DMS114 treated with DMSO at 0.1 percent for 48 hours (cell line): ENCODE results near the gene SPTBN1.
"Not testable (repeated sequence)": the region's sequence is repeated elsewhere in the genome, so short reads cannot be mapped to it uniquely, and the experiment has no call there.

Experiments used
- DNase-seq: peaks from one replicate; lab custom pipeline; 2025; ENCODE audit not compliant: unreplicated experiment; lab: John Stamatoyannopoulos, UW

The SPTBN1 gene

DNA sequence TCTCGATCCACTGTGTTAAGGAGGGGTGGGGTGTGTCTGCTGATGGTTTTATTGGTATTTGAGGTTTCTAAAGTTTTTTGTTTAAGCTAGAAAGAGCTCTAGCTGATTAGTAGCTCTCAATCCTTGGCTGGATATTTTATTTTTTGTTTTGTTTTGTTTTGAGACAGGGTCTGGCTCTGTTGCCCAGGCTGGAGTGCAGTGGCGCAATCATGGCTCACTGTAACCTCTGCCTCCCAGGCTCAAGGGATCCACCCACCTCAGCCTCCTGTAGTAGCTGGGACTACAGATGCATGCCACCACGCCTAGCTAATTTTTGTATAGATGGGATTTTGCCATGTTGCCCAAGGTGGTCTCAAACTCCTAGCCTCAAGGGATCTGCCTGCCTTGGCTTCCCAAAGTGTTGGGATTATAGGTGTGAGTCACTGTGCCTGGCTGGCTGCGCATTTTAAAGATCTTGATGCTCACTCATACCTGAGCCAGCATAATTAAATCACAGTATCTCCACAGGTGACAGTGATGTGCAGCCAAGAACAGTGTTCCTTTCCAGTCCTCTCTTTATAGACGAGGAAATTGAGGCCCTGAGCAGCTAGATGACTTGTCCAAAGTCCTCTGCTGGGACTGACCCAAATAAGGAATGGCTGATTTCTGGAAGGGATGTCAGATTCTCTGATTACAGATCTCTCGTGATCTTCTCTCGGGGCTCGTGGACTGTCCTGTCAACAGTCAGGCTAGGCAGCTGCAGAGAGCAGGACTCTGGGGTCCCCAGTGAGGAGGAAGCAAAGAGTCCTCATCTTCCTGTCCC lies 44.5 kb downstream of the SPTBN1 start:
- no peak for DNase-seq

DNA sequence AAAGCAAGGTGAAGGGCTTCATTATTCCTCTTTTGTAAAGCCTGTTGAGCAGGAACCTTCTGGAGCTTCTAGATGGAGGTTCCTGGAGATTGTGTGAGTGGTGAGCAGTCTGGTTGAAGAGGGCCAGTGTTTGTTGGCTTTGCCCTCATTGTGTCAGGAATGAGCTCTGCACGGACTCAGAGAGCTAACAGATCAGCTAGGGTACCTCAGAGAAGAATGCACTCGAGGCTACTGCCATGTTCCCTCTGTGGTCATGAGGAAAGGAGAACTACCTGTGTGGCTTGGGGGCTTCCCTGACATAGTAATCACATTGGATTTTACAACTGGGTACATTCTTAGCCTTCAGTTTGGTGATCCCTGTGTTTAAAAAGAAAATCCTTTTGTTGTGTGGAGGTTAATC lies 46.6 kb downstream of the SPTBN1 start:
- no peak for DNase-seq

DNA sequence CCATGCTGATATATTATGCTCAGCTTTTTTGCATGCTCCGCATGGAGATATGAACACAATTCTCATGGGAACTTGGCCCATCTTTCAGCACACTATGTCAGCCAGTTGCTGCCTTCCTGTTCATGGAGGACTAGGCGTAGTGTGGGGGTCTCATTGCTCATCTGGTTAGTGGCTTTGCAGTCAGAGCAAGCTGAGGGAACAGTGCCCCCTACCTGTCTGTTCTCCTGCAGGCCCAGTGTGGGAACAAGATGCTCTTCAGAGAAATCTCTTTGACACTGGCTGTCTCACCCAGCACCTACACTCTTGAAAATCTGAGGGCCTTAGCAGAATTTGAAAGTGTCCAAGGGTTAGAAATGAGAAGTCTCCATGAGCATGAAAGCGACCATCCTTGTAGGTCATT lies 47.1 kb downstream of the SPTBN1 start:
- DNase-seq, result no peak

DNA sequence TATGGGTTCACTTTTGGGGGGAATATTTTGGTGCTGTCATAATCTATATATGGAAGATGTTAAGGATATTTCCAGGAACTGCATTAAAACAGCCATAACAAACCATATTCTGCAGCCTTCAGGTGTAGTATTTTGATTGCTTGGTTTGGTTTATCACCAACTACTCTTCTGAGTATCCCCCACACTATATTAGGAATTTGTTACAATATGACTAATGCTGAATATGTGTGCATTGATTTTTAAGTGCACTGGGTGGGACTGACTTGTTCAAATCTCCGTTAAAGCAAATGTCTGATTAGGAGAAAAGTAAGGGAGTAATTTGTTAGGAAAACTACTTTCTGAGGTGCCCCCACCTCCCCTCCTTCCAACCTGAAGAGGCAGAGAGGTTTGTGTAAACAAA lies 47.7 kb downstream of the SPTBN1 start:
- no peak for DNase-seq

DNA sequence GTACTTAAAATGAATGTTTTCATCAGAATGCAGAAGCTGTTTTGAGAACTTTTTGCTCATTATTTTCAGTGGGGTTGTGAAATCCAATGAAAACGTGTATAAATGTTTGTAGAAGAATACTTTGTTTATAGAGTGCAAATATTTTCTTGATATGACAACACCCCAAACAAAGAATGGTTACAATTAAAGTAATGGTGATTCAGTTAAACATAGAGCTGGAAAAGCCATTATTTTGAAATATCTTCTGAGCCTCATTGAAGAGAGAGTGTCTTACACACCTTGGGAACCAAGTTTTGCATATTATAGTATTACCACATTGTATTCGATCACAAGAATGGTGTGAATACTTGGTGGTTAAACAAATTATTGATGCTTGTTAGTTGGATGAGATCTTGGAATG lies 48.7 kb downstream of the SPTBN1 start:
- DNase-seq, result no peak

DNA sequence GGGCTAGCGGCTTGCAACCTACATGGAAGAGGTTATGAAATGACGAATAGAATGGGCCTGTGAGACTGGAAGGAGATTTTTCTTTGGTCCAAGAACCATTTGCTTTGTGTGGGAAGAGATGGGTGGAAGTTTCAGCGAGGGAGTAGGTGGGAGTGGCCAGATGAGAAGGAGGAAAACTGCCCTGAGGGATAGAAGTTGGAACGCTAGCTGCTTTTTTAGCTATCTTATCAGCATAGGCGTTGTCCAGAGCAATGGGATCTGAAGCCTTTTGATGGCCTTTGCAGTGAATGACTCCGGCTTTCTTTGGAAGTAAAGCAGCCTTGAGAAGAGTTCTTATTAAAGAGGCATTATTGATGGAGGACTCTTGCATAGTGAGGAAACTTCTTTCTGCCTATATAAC lies 52.4 kb downstream of the SPTBN1 start:
- DNase-seq, result no peak

DNA sequence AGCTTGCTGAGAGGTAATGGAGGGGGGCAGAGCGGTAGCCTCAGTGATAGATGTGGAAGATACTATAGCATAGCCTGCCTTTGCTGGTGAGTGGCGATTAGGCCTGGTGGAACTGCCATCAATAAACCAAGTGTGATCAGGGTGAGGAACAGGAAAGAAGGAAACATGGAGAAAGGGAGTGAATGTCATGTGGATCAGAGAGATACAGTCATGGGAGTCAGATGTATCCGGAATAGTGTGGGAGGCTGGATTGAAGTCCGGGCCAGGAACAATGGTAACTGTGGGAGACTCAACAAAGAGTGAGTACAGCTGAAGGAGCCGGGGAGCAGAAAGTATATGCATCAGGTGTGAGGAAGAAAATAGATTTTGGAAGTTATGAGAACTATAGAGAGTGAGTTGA lies 52.9 kb downstream of the SPTBN1 start:
- DNase-seq, result not testable (repeated sequence)

DNA sequence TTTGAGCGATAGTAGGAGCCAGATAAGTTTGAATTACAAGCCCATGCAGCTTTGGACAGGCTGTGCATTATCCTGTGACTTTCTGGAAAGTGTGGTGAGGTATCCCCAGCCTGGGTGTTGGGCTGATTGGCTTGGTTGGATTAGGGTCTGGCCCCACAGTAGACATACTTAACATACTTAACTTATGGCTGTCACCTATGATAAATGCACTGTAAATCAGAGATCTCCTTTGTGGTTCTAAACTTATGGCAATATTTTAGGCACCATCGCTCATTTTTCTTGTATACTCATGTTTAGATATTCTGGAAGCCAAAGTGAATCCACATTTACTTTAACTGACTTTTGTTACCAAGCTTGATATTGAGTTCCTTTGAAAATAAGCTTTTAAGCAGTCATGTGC lies 54.8 kb downstream of the SPTBN1 start:
- no peak for DNase-seq

DNA sequence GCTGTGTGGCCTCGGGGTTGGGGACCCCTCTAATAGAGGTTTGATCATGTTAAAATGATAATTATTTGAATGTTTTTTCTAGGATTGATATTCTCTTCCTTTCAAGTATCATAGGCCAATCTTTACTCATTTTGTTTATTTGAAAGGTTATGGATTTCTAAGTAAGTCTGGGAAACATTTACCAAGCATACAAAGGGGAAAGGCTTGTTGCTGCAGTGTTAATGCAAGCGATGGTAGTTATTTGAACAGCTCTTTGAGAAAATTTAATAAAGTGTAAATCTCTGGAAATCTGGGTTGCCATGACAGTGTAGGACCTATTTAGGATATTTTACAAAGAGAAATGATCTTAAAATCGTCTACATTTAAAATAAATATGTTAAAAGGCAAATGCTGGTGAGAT lies 56.1 kb downstream of the SPTBN1 start:
- DNase-seq, result no peak

DNA sequence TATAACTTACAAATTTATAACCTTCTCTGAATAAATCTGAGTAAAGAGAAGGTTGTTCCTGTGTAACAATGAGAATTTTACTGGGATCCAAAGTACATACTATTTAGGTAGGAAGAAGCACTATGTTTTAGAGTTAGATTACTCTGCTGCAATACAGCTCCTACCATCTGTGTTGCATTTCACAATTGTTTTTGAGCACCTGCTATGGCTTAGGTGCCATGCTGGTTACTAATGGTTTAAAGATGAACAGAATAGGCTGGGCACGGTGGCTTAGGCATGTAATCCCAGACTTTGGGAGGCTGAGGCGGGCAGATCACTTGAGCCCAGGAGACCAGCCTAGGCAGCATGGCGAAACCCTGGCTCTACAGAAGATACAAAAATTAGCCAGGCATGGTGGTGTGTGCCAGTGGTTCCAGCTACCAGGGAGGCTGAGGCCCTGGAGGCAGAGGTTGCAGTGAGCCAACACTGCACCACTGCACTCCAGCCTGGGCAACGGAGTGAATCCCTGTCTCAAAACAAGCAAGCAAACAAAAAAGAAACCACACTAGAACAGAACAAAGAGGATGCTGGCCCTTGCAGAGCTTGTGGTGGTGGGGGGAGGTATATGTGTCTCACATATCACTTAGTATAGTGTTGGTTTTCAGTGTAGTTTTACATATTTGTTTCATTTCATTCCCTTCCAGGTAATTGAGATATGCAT lies 56.7 kb downstream of the SPTBN1 start:
- DNase-seq, result no peak

DNA sequence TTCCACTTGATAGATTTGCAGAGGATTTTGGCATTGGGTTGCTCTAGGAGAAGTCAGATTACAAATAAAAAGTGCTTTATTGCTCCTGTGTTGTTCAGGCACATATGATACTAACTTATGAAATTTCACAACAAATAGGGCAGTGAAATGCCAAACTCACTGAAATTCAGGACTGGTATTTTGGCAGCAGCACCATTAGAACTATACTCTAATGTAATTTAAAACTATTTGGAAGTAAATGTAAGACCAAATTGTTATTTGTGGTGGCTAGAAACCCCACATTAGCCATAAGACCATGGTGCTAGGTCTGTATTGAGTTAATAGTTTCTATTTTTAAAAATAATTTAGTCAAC lies 57.2 kb downstream of the SPTBN1 start:
- no peak for DNase-seq

DNA sequence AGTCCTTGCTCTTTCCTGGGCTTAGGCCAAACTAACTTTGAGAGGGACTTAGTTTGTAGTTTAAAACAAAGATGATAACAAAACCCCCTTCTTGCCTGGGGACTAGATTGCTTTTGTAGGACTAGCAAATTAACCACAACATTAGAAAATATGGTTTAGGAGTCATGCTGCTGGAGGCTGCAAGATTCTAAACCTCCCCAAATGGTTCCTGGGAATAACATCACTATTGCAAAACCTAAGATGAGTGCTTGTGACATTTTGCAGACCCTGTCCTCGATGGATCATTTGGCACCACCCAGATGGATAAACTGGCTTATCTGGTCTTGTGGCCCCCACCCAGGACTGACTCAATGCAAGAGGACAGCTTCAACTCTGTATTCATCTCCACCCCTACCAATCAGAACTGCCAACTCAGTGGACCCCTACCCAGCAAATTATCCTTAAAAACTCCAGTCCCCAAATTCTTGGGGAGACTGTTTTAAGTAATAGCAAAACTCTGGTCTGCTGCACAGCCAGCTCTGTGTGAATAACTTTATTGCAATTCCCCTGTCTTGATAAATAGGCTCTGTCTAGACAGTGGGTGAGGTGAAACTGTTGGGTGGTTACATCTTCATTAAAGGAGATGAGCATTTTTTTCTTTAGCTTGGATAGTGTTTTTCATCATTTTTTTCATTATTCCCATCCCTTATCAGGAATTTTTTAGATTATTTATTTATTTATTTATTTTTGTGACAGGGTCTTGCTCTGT lies 58.9 kb downstream of the SPTBN1 start:
- DNase-seq, result no peak

DNA sequence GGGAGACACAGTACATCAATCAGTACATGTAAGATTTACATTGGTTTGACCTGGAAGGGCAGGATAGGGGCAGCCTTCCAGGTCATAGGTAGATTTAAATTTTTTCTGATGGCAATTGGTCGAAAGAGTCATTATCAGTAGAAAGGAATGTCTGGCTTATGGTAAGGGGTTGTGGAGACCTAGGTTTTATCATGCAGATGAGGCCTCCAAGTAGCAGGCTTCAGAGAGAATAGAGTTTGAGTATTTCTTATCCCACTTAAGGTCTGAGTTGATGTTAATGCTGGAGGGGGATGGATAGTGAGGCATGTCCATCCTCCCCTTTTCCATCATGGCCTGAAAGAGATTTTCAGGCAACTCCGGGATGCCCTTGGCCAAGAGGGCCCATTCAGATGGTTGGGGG lies 60.7 kb downstream of the SPTBN1 start:
- no peak for DNase-seq

DNA sequence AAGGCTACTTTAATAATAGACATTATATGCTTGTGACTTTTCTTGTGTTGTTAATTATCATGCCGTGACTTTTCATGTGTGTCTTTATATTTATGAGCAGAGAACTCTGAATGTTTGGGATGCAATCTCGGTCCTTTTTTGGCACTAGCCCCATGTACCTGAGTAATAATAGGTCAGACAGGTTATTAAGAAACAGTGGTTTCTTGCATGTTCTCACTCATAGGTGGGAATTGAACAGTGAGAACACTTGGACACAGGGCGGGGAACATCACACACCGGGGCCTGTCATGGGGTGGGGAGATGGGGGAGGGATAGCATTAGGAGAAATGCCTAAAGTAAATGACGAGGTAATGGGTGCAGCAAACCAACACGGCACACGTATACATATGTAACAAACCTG lies 61.9 kb downstream of the SPTBN1 start:
- not testable (repeated sequence) for DNase-seq

DNA sequence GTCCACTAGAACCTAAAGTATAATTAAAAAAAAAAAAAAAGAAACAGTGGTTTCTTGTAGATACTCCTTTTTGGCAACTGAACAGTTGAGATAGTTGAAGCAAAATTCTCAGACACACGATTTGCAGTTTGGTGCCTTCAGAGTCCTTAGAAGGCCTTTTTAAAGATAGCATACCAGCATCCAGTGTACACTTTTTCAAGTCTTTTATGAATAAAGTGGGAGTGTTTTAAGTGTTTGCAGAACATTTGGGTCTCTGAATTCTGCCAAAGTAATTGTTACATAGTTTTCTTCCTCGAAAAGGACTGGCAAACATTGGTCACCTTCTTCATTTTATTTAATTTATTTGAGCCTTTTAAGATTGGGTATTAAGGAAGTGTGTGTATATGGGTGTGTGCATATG lies 62.3 kb downstream of the SPTBN1 start:
- DNase-seq, result no peak

DNA sequence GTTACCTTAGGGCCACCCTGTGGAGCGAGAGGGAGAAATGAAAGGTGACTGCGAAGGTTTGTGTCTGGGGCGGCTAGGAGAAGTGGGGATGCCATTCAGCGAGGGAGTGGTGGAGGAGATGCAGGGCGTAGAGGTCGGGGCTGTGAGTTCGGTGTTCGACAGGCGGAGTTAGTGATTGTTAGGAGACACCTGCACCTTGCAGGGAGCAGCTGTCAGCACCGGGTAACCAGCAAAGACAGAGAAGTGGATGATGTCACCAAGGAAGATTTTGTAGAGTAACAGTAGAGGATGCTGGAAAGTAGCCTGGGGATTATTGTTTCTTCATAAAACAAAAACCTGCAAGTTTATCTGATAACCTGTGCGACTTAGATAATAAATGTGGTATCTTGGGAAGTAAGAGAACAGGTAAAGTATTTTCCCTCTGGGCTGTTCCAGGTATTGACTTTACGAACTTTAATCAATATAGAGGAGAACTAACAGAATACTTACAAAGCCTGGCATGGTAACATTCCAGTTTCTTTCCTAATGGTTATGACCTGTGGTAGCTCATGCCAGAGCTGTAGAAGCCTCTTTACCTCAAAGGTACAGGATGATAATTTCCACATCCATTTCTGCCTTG lies 63.8 kb downstream of the SPTBN1 start:
- DNase-seq, result no peak

DNA sequence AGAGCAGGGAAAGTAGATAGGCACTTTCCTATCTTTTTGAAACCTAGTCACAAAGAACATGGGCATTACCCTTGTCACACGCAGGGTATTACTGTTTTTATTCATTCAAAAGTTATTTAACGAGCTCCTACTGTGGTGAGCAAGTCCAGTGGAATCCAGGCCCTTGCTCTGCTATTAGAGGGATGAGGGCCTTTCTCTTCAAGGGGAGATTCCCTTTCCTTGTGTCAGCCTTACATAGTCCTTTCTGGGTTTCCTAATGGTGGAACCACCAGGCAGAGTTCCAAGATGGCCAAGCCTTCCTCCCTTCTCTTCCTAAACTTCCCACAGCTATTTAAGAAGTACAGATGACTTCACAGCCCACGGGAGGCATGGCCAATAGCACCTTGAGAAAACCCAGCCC lies 64.6 kb downstream of the SPTBN1 start:
- DNase-seq, result no peak

DNA sequence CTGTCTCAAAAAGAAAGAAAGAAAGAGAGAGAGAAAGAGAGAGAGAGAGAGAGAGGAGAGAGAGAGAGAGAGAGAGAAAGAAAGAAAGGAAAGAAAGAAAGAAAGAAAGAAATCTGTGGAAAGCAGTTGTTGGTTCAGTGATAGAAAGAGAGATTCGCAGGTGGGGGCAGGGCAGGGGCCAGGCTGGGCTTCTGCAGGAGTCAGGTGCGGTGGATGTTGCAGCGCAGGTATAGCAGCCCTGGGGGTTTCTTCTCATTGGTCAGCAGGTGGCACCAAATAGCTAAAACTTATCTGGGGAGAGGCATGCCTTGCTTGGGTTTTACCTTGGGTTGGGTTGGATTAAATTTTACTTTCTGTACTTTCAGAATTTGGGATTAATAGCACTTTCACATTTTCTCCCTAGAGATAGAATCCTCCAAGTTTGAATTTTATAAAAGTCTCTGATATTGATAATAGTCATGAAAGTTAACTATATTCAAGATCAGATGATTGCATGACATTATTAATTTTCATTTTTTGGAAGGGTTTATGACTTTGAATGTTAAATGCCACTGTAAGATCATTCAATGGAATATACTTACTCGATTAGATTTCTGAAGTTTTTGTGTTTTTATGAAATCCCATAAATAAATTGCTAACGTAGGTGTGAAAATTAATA lies 66.6 kb downstream of the SPTBN1 start:
- DNase-seq, result no peak

DNA sequence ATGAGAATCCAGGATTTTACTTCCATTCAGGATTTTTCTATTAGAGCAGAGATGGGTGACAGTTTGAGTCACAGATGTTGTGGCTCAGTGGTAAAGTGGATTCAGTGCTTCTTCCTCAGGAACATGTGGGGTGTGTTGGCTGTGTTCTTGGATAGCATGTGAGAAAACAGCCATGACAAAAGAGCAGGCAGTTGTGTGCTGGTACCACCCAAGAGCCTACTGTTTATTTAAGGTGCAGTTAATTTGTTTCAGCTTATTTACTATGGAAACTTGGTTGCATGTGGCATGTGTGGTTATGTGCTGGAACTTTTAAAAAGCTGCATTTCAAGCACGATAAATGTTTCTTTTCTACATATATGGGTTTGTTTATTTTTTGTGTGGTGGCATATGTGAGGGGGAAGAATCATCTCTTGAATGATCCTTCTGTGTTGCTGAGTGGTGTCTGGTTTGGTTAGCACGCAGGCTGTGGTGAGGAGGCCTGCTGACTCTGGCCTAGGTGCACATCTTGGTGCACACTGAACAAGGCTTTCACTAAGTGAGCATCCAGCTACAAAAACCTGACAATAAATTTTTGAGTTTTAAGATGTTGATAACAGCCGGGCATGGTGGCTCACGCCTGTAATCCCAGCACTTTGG lies 67.3 kb downstream of the SPTBN1 start:
- DNase-seq, result no peak

DNA sequence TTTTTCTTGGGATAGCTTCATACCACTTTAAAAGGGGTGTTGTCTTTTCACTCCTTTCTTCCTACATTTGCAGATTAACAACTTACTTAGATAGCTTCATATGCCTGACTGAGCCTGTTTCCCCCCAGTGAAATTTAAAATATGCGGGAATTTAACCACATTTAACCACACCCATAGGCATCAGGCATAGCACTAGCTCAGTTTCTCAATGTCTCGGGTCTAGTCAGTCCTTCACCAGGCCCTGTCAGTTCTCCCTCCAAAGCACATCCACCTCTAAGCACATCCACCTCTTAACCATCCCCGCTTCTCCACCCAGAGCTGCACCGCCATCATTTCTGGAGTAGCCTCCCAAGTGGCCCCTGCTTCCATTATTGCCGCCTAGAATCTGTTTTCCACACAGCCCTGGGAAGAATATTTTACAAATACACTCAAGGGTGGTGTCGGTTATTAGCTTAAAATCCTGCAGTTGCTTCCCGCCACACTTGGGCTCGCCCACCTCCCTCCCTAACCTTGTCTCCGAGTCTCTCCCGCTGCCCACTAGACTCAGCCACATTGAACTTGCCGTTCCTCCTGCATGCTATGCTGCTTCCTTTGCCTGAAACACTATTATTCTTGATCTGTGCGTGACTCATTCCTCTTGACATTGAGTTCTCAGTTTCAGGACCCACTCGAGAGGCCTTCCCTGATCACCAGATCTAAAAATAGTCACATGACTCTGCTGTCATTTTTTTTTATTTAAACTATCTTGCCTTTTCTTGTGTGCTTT lies 68.3 kb downstream of the SPTBN1 start:
- no peak for DNase-seq
